GM12874 (cell line): Measurements from ENCODE around the gene RPS6KC1.

Source experiments
- CTCF ChIP-seq: IDR thresholded peaks from 2 replicates; pipeline ENCODE4 v1.5.1; 2011; ENCODE audit warnings: low read depth, mild to moderate bottlenecking, control low read depth, low read length, moderate library complexity; ENCODE audit not compliant: insufficient read depth

RPS6KC1 gene

DNA sequence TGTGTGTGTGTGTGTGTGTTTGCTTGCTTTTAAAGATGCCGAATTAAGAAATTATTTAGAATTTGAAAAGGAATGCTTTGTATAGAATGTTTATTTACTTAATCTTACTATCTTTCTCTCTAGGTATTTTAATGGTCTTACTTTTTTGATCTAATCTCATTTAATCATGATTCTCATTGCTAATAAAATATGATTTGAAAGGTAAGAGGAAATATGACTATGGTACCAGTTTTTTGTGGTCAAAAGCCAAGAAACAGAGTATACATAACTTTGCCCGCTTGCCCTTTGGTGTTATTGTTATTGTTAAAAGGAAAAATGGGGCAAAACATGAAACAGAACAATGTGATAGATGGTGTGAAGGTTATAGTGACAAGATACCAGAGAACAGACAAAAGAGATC is 74.6 kb downstream of the RPS6KC1 start:
- no peak for TF ChIP-seq CTCF

DNA sequence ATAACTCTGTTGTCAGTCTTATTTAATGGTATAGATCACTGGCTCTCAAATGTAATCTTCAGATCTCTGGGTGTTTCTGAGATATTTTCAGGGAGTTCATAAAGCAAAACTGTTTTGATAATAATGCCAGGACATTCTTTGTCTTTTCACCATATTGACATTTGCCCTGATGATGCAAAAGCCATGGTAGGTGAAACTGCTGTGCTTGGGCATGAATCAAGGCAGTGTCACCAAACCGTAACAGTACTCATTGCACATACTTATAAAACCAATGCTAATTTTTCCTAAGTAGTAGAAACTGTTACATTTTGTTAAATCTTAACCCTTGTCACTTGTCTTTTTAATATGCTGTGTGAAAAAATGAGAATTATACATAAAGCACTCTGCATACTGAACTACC is 76.0 kb downstream of the RPS6KC1 start:
- TF ChIP-seq CTCF, result no peak

DNA sequence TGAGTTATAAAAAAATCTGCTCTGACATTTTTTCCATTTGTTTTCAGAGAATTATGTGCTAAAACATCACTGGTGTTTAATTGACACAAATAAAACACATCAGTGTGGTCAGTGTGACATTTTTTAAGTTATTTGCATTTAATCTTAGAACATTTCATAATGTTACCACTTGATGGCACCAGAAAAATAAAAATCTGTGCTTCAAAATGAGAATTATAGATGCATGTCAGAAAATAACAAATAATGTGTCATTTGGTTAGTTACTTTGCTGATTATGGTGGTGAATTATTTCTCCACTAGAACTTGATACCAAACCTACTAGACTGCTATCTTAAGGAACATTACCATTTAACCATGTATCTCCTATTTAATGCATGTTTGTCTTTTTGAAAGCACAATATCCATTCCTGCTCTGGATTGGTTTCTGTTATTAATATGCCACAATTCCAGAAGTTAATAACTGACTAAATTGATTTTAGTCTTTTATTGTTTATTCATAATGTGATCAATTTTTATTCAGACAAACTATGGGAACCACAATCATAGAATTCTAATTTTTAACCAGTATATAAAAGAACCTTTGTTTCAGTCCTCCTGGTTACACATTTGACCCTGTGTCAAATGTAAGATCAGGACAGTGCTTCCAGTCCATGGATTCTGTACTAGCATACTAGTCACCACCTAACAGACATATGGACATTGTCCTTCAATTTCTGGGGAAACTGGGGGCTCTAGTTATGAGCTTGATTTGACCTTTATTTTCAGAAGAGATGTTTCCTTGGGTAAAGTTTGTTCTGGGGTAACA is 81.0 kb downstream of the RPS6KC1 start:
- no peak for TF ChIP-seq CTCF

GRCh38 chr1:213135572-213135971 is 84.5 kb downstream of the RPS6KC1 start:
- no peak for TF ChIP-seq CTCF

- TF ChIP-seq CTCF, result no peak
Observed at GRCh38 chr1:213136190-213136917, 85.3 kb downstream of the RPS6KC1 start.

GRCh38 chr1:213138391-213138790 is 87.3 kb downstream of the RPS6KC1 start:
- TF ChIP-seq CTCF, result no peak

- no peak for TF ChIP-seq CTCF
Observed at GRCh38 chr1:213138892-213139291, 87.9 kb downstream of the RPS6KC1 start.
